Hematopoietic multipotent progenitor cell treated with erythropoietin and hydrocortisone succinate and interleukin-3 and kit ligand, for 17 days (in vitro differentiated cells): ENCODE results near the gene EFNB1.

Experiments
- DNase-seq: peaks from one replicate; pipeline ENCODE4 v3.0.0-alpha.2; 2015; ENCODE audit warnings: low spot score

EFNB1 gene

DNA sequence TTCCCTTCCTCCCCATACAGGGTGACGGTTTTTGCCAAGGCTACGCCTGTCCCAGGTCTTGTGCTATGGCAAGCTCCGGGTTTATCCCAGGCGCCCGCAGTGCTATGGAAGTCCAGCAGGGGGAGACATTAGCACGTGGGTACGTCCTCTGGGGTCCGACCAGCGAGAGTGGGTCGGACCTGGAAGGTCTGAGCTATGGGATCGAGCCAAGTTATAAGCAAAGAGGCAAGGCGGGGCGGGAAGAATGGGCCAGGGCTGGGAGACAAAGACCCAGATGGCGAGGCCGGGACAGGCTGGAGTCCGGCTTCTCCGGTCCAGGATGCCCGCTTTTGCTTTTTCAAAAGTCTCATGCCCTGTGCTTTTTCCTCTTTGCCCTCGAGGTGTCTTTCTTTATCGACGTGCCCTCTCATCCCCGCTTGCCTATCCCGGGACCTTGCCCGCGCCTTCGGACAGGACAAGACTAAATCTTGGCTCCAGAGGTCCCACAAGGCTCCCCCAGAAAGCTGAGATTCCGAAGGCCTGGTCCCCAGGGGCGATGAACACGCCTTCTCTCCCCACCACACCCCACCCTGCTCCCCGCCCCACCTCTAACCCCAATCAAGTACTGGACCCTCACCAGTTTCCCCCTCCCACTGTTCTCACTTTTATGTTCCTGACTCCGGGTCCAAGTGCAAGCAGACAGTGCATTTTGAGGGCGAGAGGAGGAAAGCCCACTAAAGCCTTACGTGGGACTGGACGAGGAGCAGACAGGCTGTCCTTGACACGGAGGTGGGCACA is 785 bp upstream of the EFNB1 start:
- DNase-seq: peak; percentile 73

DNA sequence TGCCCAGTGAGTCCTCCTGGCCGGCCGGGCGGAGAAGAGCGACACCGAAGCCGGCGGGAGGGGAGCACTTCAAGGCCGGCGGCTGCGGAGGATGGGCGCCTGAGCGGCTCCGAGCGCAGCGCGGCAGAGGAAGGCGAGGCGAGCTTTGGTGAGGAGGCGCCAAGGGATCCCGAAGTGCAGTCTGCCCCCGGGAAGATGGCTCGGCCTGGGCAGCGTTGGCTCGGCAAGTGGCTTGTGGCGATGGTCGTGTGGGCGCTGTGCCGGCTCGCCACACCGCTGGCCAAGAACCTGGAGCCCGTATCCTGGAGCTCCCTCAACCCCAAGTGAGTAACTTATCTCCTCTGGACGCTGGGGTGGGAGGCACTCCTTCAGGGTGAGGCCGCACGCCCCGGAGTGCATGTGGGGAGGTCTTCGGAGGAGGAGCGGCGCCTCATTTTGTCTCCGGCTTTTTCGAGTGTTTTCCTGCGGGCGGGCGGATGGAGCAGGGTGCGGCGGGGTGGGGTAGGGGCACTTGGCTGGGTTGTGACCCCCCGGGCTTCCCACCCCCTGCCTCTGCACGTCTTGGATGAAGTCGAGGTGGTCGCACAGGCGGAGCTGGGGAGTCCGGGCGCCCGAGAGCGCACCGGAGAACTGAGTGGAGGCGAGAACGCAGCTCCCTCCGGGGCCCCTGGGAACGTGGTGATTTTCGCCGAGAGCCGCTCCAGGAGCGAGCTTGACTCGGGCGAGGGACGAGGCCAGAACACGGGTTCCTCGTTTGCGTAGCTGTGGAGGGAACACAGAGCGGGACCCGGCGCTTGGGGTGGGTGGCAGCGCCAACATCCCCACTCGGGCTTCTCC is 979 bp downstream of the EFNB1 start:
- peak; percentile 5 for DNase-seq

DNA sequence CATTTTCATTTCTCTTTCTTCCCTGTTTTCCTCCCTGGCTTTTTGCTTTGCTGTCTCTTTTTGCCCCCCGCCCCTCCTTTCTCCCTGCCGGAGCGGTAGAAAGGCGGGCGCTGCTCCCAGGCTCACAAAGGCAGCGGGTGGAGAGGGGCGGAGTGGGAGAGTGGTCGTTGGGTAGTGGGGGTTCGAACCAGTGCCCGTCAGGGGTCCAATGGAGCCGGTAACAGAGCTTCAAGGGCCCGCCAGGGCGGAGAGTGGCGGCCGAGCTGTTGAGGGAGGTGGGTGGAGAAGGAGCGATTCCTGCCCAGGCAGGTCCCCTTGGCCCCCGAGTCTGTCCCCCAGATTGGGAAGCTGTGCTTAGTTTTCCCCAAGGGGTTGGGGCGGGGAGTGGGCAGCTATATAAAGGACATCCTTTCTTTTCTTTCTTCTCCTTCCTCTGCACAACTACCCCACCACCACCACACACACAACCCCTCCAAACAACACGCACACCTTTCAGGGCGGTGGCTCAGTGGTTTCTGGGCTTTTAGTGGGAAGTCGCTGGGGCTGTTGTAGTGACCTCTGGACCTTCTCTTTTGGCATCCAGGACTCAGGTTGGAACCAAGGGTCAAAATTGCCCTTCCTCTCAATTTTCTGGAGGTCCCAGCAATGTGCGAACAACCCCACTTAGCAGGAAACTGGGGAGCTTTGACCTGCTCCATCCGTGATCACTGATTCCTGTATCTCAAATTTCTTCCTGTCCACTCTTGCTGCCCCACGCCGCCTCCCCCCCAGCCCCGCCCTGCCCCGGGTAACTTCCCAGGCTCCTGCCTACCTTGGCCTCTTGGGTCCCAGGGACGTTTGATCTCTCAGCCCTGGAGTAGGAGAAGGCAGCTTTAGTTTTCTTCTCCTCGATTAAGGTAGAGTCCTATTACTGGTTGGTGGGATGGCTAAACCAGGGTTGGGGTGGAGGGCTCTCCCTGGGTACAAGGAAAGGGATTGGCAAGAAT is 1.9 kb downstream of the EFNB1 start:
- no peak for DNase-seq

DNA sequence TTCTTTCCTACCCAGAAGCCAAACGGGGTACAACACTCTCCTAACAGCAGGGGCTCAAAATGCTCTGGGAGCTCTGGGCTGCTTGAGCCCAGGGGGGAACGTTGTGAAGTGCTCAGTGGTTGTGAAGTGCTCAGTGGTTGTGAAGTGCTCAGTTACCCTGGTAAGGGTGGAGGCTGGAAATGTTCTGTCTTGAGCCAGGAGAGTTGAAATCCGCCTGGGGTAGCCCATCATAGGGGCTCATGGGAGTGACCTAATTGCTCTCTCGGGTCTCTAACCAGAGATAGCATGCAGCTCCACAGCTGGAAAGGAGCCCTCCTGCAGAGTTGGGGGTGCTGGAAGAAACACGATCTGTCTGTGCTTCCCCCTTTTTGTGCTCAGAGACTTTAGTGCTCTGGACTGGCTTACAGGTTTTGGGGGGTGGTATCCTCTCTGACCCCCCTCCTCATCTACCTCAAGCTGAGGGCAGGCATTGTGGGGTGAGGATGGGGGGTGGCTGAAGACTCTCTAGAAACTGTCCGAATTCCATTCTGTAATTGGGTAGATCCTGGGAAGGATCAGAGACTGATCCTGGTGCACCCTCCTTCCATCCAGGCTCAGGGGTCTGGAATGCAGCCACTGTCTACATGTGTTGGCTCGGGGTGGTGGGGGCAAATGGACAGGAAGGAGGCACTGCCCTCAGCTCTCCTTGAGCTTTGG is 2.7 kb downstream of the EFNB1 start:
- DNase-seq: no peak

DNA sequence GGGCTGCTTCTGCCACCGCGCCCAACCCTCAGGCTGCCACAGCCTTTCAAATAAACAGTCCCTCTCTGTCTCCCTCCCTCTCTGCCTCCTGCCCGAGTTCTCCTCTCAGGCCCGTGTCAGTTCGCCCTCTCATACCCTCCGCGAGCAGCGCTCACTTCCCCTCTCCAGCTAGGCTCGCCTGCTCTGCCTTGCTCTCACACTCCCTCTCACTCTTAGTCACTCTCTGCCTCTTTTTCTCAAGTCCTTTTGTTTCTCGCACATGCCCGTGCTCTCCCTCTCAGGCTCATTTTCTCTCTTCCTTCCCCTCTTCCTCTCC is 3.2 kb downstream of the EFNB1 start:
- DNase-seq: no peak

DNA sequence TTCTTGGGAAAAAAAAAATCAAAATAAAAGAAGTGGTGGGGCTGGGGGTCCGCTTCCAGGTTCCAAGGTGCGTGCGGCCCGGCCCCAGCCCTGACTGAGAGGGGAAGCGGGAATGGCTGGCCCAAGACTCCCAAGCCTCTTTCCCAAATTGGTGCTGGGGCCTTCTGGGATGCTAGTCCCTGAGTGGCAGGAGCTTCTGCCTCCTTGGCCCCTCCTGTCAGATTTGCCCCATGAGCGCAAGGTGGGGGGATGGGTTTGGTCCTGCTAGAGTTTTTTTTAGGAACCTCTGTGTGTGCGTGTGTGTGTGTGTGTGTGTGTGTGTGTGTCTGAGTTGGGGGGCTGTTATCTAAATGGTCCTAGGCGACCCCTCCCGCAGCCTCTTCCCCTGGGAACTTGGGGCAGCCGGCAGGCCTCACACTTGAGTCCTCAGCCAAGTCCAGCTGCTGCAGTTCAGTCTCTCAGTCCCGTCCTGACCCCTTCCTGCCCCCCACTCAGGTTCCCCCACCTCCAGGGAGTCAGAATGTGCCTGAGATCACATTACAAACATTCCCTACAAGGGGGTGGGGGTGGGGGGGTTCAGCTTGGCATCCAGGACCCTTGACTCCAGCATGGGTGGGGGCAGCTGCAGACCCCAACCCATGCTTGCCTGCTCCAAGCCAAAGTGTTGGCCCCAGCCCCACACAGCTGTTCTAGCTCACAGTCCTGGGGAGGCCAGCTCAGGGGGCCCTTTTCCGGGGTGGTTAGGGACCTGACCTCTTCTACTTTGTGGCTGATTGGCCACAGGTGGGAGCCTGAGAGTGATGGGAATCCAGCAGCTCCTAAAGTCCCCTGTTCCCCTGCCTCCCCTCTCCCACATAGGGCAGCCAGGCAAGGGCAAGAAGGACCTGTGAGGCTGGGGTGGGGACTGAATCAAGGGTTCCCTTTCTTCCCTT is 4.0 kb downstream of the EFNB1 start:
- no peak for DNase-seq

DNA sequence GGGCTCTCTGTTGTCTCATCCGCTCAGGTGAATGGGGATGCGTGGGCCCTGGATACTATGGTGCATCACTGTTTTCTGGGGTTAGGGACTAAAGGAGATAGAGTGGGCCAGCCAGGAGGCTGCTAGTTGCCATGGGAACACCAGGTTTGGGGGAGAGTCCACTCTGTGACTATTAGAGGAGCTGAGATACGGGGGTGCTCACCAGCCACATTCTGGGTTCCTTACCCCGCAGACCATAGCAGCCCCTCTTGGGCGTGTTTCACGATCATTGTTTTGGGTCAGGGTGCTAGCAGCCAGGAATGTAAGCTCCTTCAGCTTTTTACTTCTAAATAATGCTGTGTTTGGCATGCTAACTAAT is 4.6 kb downstream of the EFNB1 start:
- no peak for DNase-seq

DNA sequence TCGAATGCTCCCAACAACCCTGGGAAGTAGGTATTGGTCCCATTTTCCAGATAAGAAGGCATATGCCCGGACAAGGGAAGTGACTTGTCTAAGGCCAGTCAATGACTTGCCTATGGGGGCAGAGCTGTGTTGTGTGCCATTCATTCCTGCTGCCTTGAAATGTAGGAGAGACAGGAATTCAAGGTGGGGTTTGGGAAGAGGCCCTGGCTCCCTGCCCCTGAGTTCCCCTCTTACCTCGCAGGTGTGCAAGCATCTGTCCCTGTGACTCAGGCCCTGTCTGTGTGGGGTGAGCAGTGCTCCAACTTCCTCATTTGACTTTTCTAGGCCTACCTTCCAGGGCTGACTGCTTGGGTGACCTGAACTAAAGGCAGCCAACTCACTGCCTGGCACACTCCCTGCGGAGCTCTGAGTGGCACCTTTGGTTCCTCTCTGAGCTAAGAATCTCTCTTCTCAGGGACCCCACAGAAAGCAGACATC is 5.1 kb downstream of the EFNB1 start:
- DNase-seq: no peak

DNA sequence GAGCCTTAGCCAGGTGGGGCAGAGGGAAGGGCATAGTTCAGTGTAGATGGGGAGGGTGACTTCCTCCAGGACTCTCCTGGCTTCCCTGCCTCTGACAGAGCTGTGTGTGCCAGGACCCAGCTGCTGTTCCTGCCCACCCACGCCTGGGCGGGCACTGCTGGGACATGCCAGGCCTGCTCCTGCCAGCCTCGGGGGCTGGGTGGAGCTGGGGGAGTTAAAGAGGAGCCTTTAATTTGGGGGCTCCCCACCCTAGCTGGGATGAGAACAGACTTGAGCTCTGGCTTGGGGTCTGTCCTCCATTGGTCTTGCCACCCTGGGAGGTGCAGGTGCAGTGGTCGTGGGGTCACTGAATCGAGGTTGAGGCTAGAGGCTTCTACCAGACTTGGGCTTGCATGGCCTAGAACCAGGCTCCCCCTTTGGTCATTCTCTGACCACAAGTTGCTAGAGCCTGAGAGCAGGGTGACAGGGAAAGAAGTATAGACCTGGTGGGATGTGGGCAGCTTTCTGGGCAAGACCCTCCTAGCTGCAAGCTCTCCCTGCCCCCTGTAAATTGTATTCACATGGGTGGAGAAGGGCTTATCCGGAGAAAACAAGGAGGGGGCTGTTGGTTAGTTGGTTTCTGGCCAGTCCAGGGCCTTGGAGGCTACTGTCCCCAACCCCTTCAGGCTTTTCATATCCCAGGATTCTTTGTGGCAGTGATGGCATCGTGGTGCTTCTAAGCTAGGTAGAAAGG is 5.7 kb downstream of the EFNB1 start:
- DNase-seq: no peak

DNA sequence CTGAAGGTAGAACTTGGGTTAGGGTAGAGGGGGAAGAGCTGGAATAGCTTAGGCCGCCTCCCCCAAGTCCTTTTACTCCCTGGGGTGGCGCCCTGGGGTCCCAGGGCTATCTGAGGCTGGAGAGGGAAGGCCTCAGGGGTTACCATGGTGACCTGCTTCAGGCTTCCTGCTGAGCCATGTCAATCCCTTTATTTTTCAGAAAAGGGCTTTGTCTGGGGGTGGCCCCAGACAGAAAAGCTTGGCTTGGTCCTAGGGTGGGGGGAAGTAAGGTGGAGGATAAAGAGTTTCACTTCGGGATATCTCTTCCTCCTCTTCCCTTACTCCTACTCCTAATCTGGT is 6.3 kb downstream of the EFNB1 start:
- DNase-seq: no peak

DNA sequence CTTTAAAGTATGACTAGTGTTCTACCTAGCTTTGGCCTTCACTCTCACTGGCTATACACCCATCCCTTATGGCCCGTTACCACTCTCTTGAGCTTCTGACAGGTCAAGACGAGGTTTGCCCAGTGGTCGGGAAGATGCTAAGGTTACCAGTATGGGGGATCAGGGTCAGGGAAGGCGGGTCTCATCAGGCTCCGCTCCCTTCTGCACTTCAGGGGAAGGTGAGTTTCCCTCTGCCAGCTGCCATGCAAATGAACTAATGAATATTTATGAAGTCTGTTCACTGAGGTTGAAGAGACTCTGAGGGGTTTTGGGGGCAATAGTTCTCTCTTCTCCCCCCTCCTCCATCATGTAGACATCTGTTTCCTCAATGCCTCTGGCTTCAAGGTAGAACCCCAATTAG is 6.6 kb downstream of the EFNB1 start:
- no peak for DNase-seq

DNA sequence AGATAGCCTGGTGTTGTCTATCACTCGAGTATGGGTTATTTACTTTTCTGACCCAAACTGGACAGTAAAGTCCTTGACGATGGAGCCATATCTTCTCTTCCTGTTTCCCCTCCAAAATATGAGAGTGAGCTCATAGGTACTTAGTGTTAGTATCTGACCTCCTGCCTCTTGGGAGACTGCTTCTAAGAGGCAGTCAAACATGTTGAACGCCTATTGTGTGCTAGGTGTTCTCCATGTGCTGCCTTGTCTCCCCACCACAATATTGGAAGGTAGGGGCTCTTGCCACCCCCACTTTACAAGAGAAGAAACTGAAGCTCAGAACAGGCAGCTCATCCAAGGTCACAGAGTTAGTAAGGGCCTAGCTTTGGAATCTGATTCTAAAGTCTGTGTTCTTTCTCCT is 8.3 kb downstream of the EFNB1 start:
- no peak for DNase-seq

DNA sequence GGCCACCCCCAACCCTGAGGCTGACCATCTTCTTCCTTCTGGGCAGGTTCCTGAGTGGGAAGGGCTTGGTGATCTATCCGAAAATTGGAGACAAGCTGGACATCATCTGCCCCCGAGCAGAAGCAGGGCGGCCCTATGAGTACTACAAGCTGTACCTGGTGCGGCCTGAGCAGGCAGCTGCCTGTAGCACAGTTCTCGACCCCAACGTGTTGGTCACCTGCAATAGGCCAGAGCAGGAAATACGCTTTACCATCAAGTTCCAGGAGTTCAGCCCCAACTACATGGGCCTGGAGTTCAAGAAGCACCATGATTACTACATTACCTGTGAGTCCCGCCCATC is 9.7 kb downstream of the EFNB1 start:
- DNase-seq: no peak

DNA sequence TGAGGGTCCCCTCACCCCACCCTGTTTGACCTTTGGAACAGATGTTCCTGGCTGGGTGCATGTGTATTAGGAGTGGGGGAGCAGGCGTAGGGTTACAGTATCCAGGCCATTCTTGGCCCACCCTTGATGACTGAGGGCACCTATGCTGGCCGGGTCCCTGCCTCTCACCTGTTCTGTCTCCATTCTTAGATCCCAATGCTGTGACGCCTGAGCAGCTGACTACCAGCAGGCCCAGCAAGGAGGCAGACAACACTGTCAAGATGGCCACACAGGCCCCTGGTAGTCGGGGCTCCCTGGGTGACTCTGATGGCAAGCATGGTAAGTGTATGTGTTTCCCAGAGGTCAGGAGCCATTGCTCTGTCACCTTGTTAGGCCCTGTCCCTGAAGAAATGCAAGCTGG is 10.9 kb downstream of the EFNB1 start:
- DNase-seq: no peak

DNA sequence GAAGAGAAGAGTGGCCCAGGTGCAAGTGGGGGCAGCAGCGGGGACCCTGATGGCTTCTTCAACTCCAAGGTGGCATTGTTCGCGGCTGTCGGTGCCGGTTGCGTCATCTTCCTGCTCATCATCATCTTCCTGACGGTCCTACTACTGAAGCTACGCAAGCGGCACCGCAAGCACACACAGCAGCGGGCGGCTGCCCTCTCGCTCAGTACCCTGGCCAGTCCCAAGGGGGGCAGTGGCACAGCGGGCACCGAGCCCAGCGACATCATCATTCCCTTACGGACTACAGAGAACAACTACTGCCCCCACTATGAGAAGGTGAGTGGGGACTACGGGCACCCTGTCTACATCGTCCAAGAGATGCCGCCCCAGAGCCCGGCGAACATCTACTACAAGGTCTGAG is 11.4 kb downstream of the EFNB1 start:
- no peak for DNase-seq

DNA sequence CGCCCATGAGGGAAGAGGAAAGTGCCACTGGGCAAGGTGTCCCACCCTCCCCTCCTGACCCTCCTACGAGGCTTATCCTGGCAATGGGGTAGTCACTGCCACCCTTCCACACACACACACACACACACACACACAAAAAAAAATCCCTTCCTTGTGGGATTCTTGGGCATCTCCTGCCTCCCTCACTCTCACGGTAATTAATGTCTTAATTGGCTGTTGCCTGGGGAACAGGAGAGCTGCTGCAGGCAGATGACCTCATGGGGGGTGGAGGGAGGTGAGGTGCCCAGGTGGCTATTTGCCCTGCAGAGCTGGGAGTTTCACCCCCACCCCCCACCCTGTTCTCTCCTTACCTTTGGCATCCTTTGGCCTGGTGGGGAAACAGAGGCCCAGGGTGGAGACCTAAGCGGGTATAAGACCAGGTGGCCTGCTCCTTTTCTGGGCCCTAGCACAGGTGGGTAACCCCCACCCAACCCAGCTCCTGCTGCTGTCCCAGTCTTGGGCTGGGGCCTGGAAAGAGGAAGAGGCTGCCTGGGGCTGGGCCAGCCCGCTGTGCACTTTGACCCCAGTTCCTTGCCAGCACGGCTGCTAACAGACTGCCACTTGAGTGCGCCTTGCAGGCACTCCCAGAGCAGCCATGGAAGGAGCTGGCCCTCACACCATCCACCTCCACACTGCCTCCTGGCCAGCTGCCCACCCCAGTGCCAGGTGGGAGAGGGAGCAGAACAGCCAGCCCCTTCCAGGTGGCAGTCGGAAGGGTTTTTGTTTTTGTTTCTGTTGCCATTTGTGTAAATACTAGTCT is 12.6 kb downstream of the EFNB1 start:
- DNase-seq: no peak

DNA sequence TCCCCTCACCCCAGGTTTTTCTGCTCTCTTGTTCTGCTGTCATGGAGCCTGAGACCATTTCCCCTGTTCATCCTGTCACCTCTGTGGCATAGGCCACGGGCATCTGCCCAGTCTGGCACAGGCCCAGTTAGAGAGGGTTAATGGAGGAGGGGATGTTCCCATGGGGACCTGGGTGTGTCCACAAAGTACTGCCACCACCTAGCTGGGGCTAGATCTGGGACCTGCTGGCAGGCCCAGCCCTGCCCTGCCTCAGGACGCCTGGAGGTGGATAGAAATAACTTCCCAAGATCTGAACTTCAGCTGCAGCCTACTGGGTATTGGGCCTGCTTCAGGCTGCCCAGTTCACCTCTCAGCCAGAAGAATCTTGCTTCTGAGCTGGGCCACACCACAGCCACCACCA is 13.5 kb downstream of the EFNB1 start:
- no peak for DNase-seq

DNA sequence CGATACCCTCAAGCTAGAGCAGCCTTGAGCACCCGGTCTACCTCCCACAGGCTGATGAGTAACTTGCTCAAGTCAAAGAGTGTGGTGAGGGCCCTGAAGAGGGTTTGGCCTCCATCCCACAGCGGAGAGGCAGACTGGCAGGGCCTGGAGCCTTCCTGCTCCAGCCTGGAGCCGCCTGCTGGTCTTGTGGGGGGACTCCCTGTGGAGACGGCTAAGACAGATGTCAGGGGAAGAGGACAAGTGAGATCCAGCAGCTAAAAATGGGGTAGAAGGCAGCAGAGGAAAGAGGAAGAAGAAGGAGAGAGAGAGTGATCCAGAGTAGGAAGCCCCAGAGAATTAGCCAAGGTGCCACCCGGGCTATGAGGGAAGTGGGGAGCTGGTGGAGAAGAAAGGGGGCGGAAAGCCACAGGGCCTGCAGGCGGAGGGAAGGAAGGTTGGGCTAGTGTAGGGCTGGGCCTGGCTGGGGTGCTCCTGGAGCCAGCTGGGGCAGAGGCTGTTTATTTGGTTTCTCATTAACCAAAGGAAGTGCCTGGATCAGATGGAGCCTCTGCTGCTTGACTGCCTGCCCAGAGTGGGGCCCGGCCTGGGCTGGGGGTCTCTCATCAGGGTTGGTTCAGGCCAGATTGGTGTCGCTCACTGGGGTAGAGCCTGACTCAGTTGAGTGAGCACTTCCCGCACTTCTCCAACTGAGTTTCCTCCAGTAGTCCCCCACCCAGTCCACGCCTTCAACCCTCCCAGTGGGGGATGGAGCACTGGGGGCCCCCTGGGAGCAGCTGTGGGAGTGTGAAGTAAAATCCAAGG is 14.2 kb downstream of the EFNB1 start:
- no peak for DNase-seq

DNA sequence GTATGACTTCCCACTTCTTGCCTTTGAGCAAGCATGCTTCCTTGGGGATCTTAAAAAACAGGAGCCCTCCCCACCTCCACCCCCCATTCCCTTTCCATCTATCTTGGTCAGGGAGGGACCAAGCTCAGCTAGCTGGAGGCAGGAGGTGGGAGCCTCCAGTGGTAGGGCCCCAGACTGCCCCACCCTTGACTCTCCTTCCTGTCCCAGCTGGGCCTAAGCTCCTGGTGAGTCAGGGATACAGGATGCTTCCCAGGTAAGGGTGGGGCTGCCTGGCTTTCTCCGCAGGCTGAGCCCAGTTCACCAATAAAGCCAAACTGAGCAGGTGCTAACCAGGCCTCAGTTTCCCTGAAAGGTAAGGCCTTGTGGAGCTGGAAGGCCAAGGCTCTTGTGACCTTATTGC is 15.2 kb downstream of the EFNB1 start:
- no peak for DNase-seq
